Embryonic facial prominence (tissue), 1 donor: ENCODE results near the gene SSRP1.
"Not testable (repeated sequence)": the region's sequence is repeated elsewhere in the genome, so short reads cannot be mapped to it uniquely, and the experiment has no call there.

Source experiments
- DNase-seq: peaks from one replicate; pipeline ENCODE4 v3.0.0-alpha.2; 2016; ENCODE audit errors: extremely low spot score

SSRP1 gene

GRCh38 chr11:57335343-57336110, at the start of gene SSRP1:
Gene SSRP1 (minus strand): TSS chr11:57335892. CDS start chr11:57335121, 771 bp downstream.
- DNase-seq, result peak; percentile 82

DNA sequence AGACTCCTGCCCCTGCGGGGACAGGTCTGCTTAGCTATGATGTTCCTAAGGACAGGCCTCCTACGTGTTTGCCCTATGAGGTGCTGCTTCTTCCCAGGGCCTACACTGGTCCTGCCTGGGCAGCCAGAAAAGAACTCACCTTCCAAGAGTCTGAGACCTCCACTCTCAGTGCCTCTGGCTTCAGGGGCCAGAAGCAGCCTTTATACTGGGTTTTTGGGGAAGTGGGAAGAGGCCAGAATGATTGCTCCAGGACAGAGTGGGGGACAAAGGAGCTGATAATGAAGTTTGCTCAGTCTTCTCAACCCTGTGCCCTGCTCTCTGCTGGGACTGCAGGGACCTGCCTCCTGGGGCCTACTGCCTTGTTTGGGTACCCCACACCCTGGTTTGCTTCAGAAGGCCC, 45.3 kb upstream of the SSRP1 start, which contains the start of gene PRG3:
PRG3 (minus strand) TSS at position 176 of the 400 bp plus-strand sequence. CDS start 442 bp downstream, outside the sequence.
- no peak for DNase-seq

DNA sequence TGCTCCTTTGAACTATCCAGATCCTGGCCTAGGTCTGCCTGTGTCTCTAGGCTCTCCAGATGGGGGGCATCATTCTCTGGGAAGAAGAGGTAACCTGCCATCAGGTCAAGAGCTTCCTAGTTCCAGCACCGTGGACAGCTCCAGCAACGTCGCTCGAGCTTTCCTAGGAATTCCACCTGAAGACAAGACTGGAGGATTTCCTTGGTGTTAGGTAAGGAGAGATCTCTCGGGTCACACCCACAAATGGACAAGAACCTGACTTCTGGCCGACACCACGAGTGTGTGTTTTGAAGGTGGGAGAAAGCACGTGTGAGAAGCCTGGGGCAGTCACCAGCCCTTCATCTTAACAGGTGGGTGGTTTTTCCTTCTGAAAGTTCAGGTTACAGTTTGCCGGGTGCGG, 44.0 kb upstream of the SSRP1 start:
- no peak for DNase-seq

GRCh38 chr11:57378186-57378585, 42.5 kb upstream of the SSRP1 start:
- no peak for DNase-seq

- no peak for DNase-seq
These were observed 41.4 kb upstream of the SSRP1 start for GRCh38 chr11:57377107-57377506.

GRCh38 chr11:57376095-57377090, 40.7 kb upstream of the SSRP1 start:
- no peak for DNase-seq

DNA sequence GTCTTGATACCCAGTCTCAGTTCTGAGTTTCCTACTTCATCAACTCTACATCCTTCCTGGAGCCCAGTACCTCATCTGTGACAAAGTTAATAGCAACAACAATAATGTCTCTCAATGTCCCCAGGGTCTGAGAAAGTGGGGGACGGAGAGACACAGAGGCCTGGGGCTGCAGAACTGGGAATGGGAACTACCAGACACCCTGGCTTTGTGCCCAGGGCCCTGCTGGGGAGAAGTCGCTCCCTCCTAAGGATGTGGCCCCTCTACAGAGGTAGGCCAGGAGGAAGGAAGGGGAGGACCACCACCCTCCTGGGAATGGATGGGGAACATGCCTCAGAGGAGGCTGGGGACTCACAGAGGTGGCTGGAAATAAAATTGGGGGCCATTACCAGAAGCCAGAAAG, 39.8 kb upstream of the SSRP1 start:
- DNase-seq, result no peak

DNA sequence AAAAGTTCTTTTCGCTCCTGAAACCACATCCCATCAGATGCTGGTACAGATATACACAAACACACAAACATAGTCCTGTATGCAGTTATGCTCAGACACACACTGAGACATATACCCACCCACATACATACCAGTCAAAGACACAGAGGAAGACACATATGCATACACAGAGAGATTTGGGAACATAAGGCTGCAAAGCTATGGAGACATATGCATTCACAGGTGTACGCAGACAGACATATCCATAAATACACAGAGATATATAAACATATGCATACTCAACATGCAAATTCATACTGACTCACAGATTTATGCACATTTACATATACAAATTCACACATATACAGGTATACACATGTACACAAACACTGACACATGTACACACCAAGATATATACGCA, 39.3 kb upstream of the SSRP1 start:
- DNase-seq, result no peak

DNA sequence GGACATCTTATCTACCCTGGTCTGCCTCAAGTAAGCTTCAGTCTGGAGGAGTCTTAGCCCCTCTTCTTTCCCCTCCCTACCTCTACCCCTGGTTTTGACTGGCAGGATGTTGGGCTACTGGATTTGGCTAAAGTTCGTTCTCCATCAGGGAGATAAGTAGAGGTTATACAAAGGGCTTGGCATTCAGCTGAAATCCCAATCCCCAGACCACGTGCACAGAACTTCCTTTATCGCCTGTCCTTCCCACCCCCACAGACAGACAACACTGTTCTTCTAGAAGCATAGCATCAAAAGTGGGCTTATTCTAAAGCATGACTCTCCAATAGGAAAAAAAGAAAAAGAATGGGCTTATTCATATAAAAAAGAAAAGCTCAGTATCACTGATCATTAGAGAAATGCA, 37.5 kb upstream of the SSRP1 start:
- no peak for DNase-seq

GRCh38 chr11:57370941-57371340, 35.2 kb upstream of the SSRP1 start:
- no peak for DNase-seq

- DNase-seq, result no peak
These were observed 34.6 kb upstream of the SSRP1 start for GRCh38 chr11:57370251-57370650.

- no peak for DNase-seq
These were observed 33.1 kb upstream of the SSRP1 start for GRCh38 chr11:57368845-57369232.

- no peak for DNase-seq
These were observed 32.6 kb upstream of the SSRP1 start for GRCh38 chr11:57368106-57368844.

DNA sequence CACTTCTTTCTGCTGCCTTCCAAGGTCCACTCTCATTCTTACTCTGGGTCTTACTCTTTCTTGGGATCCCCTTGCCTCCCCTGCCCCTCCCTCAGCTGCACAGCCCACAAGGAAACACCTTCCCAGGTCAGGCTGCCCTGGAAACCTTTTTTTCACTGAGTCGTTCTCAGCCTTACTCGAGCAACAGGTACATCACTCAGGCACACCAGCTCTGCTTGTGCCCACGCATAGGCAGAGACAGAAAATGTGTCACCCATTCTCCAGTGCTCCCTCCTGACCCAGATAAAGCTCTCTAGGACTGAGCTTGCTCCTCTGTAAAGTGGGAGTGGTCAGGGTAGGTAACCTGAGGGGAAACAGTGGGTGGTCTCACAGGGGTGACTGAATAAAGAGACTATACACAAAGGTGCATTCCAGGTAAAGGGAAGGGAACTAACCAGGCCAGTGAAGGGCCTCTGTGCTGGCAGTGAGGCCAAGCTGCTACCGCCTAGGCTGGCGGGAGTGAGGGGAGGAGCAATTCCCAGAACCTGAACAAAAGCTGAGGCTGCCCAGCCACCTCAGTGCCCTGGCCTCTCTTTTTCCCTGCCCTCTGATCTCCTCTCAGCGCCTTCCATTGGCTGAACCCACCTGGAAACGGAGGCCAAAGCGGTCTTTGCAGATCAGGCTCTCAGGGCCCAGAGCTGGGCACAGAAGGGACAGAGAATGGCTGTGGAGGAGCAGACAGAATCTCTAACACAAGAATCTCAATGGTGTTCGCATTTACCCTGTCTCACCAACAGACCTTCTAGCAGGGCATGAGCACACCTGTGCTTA, 29.4 kb upstream of the SSRP1 start:
- DNase-seq, result no peak

- DNase-seq, result no peak
These were observed 27.7 kb upstream of the SSRP1 start for GRCh38 chr11:57363131-57364080.

DNA sequence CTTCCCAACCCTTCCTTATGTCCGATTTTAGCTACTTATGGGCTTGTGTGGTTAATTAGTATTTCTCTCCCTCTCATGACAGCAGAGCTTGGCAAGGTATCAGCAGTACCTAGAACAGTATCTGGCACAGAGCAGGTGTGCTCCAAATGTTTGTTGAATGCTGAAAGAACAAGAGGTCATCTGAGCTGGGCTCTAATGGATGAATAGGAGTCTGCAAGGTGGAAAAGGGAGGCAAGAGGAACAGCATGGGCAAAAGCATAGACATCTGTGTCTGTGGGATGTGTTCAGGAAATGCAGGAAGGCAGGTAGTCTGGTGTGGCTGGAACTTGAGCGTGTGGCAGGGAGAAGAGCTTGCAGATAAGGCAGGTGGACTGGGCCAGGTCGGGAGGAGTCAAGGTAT, 26.2 kb upstream of the SSRP1 start:
- DNase-seq, result no peak

- DNase-seq, result not testable (repeated sequence)
These were observed 25.7 kb upstream of the SSRP1 start for GRCh38 chr11:57361420-57361819.

DNA sequence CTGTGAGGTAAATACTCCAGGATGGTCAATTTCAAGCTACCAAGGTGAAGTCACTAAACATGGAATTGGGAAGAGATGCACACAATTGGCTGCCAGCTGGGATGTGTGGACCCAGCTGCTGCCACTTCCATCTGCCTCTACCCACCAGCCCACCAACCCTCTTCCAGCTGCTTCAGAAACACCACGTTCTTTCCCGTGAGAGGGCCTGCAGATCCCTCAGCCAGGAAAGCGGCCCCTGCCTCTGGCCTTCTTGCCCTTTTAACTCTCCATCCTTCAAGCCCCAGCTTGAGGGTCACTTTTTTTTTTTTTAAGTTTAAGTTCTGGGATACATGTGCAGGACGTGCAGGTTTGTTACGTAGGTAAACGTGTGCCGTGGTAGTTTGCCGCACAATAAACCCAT, 25.3 kb upstream of the SSRP1 start:
- no peak for DNase-seq

DNA sequence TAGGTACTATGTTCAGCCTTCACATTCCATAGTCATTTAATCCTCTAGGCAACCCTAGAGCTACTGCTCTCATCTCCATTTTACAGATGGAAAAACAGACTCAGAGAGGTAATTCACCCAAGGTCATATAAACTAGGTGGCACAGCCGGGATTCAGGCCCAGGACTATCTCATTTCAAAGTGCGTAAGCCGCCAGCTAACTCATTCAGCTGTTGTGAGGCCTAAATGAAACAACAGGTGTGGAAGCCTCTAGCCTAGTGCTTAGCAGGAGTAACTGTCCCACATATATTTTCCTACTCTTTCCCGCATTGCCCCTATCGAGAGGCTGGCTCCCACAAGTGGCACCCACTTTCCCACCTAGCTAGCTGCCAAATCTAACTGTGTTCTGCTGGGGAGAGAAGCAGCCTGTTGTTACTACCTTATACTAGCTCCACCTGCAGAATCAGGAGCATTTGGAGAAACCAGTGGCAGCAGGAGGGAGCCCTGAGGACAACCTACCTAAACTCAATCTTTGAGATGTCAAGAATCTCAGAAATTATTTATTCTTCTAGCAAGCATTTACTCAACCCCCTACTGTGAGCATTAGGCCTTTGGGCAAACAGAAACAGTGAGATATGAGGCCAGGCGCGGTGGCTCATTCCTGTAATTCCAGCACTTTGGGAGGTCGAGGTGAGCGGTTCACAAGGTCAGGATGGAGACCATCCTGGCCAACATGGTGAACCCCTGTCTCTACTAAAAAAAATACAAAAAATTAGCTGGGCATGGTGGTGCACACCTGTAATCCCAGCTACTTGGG, 24.4 kb upstream of the SSRP1 start:
- no peak for DNase-seq
